SHP77 (cell line): Measurements from ENCODE around the gene SYNE4.
A peak's percentile ranks its signal among the peaks of the same experiment; 100 is the strongest.
"Not testable (repeated sequence)": the region's sequence is repeated elsewhere in the genome, so short reads cannot be mapped to it uniquely, and the experiment has no call there.

Experiments
- DNase-seq, 2 experiments: peaks; one replicate each; lab custom pipeline; 2025; lab: John Stamatoyannopoulos, UW

Gene SYNE4

GRCh38 chr19:36008336-36008978 lies at the start of gene SYNE4:
SYNE4 (minus strand) TSS chr19:36008813; CDS start chr19:36008681, 132 bp downstream.
- no peak for DNase-seq

- DNase-seq, result peak; percentile 91 to 92
Observed at GRCh38 chr19:36054733-36055686, 46.4 kb upstream of the SYNE4 start, which contains the start of gene WDR62. WDR62 (plus strand) TSS chr19:36054897; CDS start chr19:36054972, 75 bp downstream.

GRCh38 chr19:36054119-36054732 lies 45.6 kb upstream of the SYNE4 start, which contains the start of gene THAP8:
THAP8 (minus strand) TSS chr19:36054285; CDS start chr19:36054217, 68 bp downstream.
- DNase-seq, result peak; percentile 96 to 97

- DNase-seq, result no peak
Observed at GRCh38 chr19:36051637-36052036, 43.0 kb upstream of the SYNE4 start.

GRCh38 chr19:36051236-36051635 lies 42.6 kb upstream of the SYNE4 start:
- no peak for DNase-seq

- no peak for DNase-seq
Observed at GRCh38 chr19:36049080-36049698, 40.6 kb upstream of the SYNE4 start.

GRCh38 chr19:36047835-36048234 lies 39.2 kb upstream of the SYNE4 start:
- no peak for DNase-seq

GRCh38 chr19:36046443-36047050 lies 37.9 kb upstream of the SYNE4 start:
- no peak for DNase-seq

GRCh38 chr19:36043952-36044351 lies 35.3 kb upstream of the SYNE4 start:
- DNase-seq, result no peak

- no peak for DNase-seq
Observed at GRCh38 chr19:36041831-36042230, 33.2 kb upstream of the SYNE4 start.

GRCh38 chr19:36041092-36041491 lies 32.5 kb upstream of the SYNE4 start:
- not testable (repeated sequence) for DNase-seq

- no peak for DNase-seq
Observed at GRCh38 chr19:36040495-36040894, 31.9 kb upstream of the SYNE4 start.

GRCh38 chr19:36032251-36033104 lies 23.9 kb upstream of the SYNE4 start, which contains the start of gene CLIP3:
CLIP3 (minus strand) TSS chr19:36032873; CDS start chr19:36032357, 516 bp downstream.
- peak; percentile 47 to 63 for DNase-seq

GRCh38 chr19:36031308-36031707 lies 22.7 kb upstream of the SYNE4 start:
- no peak for DNase-seq

- DNase-seq, result no peak
Observed at GRCh38 chr19:36030264-36031148, 21.9 kb upstream of the SYNE4 start.

GRCh38 chr19:36028313-36029041 lies 19.9 kb upstream of the SYNE4 start:
- no peak for DNase-seq

GRCh38 chr19:36027696-36028095 lies 19.1 kb upstream of the SYNE4 start:
- no peak for DNase-seq

- no peak for DNase-seq
Observed at GRCh38 chr19:36026091-36026876, 17.7 kb upstream of the SYNE4 start.
